Regular cardiac myocyte (primary cell): ENCODE data around the gene PYGB. TPM values are rescaled to one million over a fixed set of nuclear protein-coding genes. Genes with fewer than 3 reads are reported as not detected.

ENCODE experiments used
- total RNA-seq: library from RNA; depleted of rRNA; stranded (reverse); fragments of >200 nt; gene quantifications from 2 replicates; pipeline ENCODE4 v1.2.3, GENCODE V29; 2014

Gene PYGB
- 54.7 and 195 TPM in 2 replicates for total RNA-seq

GRCh38 chr20:25247956-25248785 is at the start of gene PYGB:
PYGB (plus strand) TSS chr20:25248085; CDS start chr20:25248179, 94 bp downstream.

Other genes starting within 250 kb of the PYGB start
- gene ACSS1, start 189.9 kb upstream of the PYGB start, total RNA-seq: 2.3 and 6.8 TPM in 2 replicates
- not detected in 2 replicates for gene VSX1, start 165.9 kb upstream of the PYGB start, total RNA-seq
- 44.3 and 81.9 TPM in 2 replicates for gene ENTPD6, start 52.4 kb upstream of the PYGB start, total RNA-seq
- gene ABHD12, start 142.8 kb downstream of the PYGB start, total RNA-seq: 58.9 and 61.4 TPM in 2 replicates
- 3.1 and 29.3 TPM in 2 replicates for gene GINS1, start 159.6 kb downstream of the PYGB start, total RNA-seq